COLO668 (cell line): Measurements from ENCODE around the gene LY86.
"Not testable (repeated sequence)": the region's sequence is repeated elsewhere in the genome, so short reads cannot be mapped to it uniquely, and the experiment has no call there.

Experiments
- DNase-seq: peaks from one replicate; lab custom pipeline; 2025; ENCODE audit not compliant: unreplicated experiment; lab: John Stamatoyannopoulos, UW

Gene LY86

DNA sequence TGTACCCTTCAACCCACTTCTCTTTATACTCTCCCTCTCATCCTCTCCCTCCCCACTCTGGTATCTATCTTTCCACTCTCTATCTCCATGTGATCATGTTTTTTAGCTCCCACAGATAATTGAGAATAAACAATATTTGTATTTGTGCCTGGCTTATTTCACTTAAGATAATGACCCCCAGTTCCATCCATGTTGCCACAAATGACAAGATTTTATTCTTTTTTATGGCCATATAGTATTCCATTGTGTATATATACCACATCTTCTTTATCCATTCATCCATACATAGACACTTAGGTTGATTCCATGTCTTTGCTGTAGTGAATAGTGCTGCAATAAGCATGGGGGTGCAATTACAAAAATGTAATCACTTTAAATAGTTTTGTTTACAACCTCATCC, 62.3 kb downstream of the LY86 start:
- DNase-seq, result no peak

DNA sequence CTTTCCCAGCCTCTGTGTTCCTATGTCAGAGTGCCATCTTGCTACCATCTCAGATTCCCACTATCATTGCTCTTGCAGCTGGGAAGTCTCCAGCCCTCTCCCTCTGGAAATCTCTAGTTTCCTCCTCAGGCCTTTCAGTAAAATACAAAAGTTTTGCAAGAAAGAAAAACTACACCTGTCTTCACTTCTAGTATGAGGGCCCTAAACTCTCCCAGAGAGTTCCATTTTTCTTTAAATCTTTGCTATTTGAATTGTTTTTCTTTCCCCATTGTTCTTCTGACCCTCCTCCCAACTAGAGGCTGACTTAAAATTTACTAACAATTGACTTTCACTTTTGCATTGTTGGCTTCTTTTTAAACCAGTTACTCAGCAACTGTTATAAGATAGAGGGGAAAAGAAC, 62.8 kb downstream of the LY86 start:
- DNase-seq, result no peak

DNA sequence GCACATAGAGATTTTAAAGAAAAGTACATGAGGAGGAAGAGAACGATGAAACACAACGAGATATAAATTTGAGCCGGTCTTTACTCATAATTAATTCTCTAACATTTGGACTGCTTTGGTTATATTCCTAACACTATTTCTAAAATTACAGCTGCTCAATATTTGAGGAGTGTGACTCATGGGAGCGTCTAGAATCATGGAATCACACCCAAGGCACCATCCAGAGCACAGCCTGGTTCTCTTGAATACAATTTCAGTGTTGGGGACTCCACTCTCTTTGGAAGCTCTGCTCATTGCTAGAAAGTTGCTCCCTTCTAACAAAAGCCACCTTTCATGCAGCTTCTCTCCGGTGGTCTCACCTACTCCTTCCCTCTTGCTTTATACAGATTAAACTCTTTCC, 64.4 kb downstream of the LY86 start:
- DNase-seq, result no peak

GRCh38 chr6:6654599-6655575, 66.4 kb downstream of the LY86 start:
- no peak for DNase-seq

DNA sequence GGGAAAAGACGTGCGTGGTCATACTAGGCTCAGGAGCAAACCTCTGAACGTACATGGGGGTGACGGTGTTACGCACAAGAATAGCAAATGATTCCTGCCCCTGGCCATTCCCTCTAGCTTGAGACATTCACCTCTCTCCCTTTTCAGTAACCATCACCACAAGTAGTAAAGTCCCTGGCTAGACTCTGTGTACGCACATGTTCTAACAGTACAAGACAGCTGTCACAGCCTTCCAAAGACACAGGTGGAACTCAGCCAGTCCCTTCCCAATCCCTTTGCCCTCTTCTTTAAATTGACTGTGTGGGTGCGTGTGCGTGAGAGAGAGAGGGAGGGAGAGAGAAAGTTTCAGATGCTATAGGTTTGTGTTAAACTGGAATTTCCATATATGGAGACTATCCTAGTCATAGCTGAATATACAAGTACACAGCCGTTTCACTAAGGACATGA, 67.3 kb downstream of the LY86 start:
- DNase-seq, result no peak

DNA sequence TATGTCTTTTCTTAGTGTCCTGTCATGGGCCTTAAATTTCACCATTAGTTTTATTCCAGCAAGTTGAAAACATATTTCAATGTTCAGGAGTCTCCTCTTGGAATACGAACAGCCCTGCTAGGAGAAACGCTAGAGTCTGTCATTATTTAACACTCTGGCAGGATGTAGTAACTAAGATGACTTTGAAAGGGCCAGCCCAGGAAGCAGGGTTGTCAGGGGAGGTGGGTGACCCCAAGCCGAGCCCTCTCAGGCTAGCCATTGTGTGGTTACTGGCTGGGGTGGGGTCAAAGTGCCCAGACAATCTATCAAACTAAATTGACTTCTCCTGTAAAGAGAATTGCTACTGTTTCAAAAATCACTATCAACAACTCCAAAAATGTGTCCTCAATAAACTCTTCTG, 67.8 kb downstream of the LY86 start:
- no peak for DNase-seq

DNA sequence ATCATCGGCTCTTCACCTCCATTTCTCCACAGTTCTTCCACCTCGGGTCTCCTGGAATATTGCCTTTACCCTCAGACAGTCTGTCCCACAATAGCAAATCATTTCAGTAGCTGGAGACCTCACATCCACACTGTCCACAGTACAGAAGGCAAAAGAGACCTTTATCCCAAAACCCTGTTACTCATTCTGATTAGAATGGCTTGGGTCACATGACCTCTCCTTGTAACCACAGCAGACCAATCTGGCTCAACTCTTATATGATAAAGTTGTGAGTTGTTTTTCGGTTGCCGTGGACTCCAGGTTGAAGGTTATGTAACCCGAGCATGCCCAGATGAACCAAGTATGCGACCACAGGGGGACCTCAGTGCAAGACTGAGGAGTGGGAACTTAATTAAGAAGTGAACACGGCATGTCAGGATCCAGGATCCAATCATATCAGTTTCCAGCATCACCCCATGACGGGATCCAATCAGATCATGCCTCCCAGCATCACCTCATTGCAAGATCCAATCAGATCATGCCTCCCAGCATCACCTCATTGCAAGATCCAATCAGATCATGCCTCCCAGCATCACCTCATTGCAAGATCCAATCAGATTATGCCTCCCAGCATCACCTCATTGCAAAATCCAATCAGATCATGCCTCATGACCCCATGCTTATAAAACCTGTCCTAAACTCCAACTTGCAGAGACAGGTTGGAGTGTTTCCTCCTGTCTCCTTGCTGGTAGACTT, 68.7 kb downstream of the LY86 start:
- DNase-seq, result no peak

- DNase-seq, result no peak
Measured at GRCh38 chr6:6657820-6658217, 69.3 kb downstream of the LY86 start.

DNA sequence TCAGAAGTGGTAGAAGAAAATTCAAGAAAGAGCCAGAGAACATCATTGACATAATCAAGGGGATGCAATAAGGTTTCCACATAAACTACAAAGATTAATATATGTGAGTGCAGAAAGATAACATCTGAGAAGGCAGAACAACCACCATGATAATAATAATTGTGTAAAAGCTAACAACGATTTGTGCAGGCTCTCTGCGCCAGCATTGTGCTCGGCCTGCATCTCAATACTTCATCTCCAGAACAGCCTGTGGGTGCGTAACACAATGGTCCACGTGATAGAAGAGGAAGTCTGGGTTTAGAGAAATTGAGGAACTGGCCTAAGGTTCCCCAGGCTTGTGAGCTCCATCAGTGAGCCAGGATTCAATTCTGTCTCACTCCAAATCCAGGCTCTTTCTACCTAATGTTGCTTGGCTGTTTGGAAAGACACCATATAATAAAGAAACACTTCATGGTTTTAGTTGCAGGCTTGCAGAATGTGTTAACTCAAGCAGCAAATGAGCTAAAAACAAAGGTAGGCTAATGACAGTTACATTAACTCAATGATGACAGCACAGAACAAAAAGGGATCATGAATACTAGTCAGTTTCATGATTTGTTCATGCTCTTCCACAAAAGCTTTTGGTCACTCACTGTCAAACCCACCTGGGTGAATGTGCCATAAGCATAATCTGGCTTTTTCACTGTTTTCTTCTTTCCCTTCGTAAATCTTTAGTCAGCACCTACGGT, 71.2 kb downstream of the LY86 start:
- DNase-seq, result no peak

GRCh38 chr6:6660339-6661045, 72.0 kb downstream of the LY86 start:
- no peak for DNase-seq

- DNase-seq, result peak; percentile 3
Measured at GRCh38 chr6:6661191-6661590, 72.7 kb downstream of the LY86 start.

DNA sequence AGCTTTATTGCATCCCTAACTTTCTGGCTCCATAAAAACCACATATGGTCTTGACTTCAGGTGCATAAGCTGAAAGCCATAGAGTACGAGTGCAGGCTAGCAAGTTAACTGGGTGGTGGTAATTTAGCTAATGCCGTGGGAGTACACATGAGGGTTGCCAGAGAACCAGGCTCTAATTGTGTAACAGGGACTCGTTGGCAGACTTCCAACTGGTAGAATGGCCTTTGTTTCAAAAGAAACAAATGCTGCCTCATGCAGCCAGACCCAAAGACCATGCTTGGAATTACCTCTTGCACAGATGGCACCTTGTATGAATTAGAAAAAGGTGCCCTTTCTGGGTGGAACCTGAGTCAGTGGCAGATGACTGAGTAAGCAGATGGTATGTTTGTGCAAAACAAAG, 73.2 kb downstream of the LY86 start:
- DNase-seq, result peak; percentile 70

GRCh38 chr6:6663421-6664135, 75.1 kb downstream of the LY86 start:
- DNase-seq, result no peak

DNA sequence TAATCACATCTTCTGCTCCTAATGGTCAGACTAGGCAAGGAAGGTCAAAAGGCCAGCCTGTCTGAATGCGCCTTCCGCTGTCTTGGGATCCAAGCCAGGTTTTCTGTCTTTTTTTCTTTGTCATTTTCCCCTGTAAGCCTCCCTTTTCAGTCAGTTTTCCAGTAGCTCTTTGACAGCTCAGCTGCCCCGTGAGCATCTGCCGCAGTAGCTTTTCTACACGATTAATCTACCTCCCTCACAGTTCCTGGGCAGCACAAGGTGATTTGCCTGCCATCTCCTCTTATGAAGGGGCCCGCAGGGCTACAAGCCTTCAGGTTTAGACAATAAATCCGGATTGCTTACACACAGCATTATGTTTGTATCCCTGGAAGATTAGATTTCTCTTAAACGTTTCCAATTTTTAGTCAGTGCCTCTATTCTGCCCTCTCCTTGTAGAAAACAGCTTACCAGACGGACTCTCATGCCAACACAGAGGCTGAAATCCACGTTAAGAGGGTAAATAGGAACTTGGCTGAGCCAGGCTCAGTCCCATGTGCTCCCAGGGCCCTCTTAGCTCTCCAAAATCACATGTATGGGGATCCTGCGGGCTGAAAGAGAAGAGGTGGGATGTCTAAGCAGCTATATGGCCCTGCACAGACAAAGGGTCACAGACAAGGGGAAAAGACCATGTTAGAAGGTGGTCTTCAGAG, 77.2 kb downstream of the LY86 start:
- no peak for DNase-seq

DNA sequence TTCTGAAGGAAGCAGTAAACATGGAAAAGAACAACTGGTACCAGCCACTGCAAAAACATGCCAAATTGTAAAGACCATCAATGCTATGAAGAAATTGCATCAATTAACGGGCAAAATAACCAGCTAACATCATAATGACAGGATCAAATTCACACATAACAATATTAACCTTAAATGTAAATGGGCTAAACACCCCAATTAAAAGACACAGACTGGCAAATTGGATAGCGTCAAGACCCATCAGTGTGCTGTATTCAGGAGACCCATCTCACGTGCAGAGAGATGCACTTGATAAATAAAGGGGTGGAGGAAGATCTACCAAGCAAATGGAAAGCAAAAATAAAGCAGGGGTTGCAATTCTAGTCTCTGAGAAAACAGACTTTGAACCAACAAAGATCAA, 81.6 kb downstream of the LY86 start:
- DNase-seq, result not testable (repeated sequence)

DNA sequence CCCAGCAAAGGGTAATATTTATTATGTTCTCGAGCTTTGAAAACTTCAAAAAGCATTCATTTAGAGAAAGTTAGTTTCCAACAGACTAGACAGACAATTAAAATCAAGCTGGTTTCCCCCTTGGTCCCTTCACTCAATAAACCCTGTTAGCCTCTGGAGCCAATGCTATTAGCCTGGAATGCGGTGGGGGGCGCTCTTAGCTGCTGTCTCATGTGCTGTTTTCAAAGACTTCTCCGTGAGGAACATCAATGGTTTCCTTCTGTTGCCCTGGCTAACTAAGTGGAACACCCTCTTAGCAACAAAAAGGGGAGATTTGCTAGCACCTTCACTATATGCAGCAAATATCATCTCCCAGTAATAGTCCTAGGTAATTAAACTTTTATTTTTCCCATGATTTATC, 86.4 kb downstream of the LY86 start:
- peak; percentile 2 for DNase-seq

GRCh38 chr6:6676910-6677441, 88.5 kb downstream of the LY86 start:
- DNase-seq, result peak; percentile 67

DNA sequence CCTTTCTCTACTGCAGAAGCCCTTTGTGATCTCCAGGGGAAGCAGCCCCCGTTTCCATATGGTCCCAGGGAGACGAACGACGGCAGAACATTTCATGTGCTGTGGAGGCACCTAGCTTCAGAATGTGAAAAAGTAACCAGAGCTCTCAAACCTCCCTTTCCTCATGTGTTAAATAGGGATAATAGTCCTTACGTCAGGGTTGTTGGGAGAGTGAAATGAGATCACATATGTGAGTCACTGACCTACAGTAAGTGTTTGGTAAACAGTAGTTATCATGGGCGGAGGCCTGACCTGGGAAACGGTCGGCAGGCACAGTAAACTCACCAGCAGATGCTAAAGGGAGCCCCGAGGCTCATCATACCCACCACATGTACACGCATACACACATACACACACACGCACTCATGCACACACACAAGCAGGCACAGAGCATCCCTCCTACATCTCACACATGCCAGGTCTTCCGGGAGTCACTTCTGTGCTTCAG, 89.7 kb downstream of the LY86 start:
- DNase-seq, result peak; percentile 81

GRCh38 chr6:6678811-6679210, 90.3 kb downstream of the LY86 start:
- DNase-seq, result peak; percentile 36
